AG08395 (cell line): ENCODE results near the gene ADAMTS7.
"Not testable (repeated sequence)": the region's sequence is repeated elsewhere in the genome, so short reads cannot be mapped to it uniquely, and the experiment has no call there.

ENCODE experiments used
- DNase-seq: peaks from one replicate; pipeline ENCODE4 v3.0.0; 2012; ENCODE audit warnings: mixed read lengths, low spot score

Gene ADAMTS7

GRCh38 chr15:78778422-78778821 is 32.8 kb downstream of the ADAMTS7 start:
- no peak for DNase-seq

GRCh38 chr15:78777953-78778345 is 33.3 kb downstream of the ADAMTS7 start:
- DNase-seq, result not testable (repeated sequence)

- not testable (repeated sequence) for DNase-seq
These were observed 33.8 kb downstream of the ADAMTS7 start for GRCh38 chr15:78777290-78777952.

GRCh38 chr15:78776046-78776925 is 35.0 kb downstream of the ADAMTS7 start:
- DNase-seq, result not testable (repeated sequence)

GRCh38 chr15:78775472-78775871 is 35.8 kb downstream of the ADAMTS7 start:
- no peak for DNase-seq

- DNase-seq, result not testable (repeated sequence)
These were observed 36.7 kb downstream of the ADAMTS7 start for GRCh38 chr15:78774451-78774990.

- DNase-seq, result not testable (repeated sequence)
These were observed 37.4 kb downstream of the ADAMTS7 start for GRCh38 chr15:78773765-78774450.

GRCh38 chr15:78772738-78773137 is 38.5 kb downstream of the ADAMTS7 start:
- DNase-seq, result no peak

GRCh38 chr15:78771436-78772000 is 39.7 kb downstream of the ADAMTS7 start:
- DNase-seq, result not testable (repeated sequence)

- not testable (repeated sequence) for DNase-seq
These were observed 40.2 kb downstream of the ADAMTS7 start for GRCh38 chr15:78771020-78771419.

- DNase-seq, result not testable (repeated sequence)
These were observed 41.6 kb downstream of the ADAMTS7 start for GRCh38 chr15:78769473-78770225.

- no peak for DNase-seq
These were observed 42.5 kb downstream of the ADAMTS7 start for GRCh38 chr15:78768531-78769408.

- no peak for DNase-seq
These were observed 43.2 kb downstream of the ADAMTS7 start for GRCh38 chr15:78768096-78768495.

GRCh38 chr15:78767331-78767951 is 43.8 kb downstream of the ADAMTS7 start:
- no peak for DNase-seq

- DNase-seq, result not testable (repeated sequence)
These were observed 44.6 kb downstream of the ADAMTS7 start for GRCh38 chr15:78766641-78767071.

- no peak for DNase-seq
These were observed 45.2 kb downstream of the ADAMTS7 start for GRCh38 chr15:78766041-78766440.

- DNase-seq, result not testable (repeated sequence)
These were observed 46.0 kb downstream of the ADAMTS7 start for GRCh38 chr15:78765154-78765860.

- DNase-seq, result not testable (repeated sequence)
These were observed 46.7 kb downstream of the ADAMTS7 start for GRCh38 chr15:78764340-78765153.
